HEK293T (cell line): ENCODE results near the gene HYAL3.

ENCODE experiments used
- CTCF ChIA-PET: fragments of 350-600 bp; formaldehyde crosslinking; extraction: SDS; loops from one replicate; lab custom pipeline; 2021; ENCODE audit warnings: antibody characterized with exemption, inconsistent platforms; lab: Yijun Ruan, JAX
- POLR2A ChIA-PET: fragments of 350-600 bp; formaldehyde crosslinking; extraction: SDS; loops from one replicate; lab custom pipeline; 2020; ENCODE audit warnings: antibody characterized with exemption, inconsistent platforms; lab: Yijun Ruan, JAX
- DNase-seq: peaks from one replicate; pipeline ENCODE4 v3.0.0; 2012; ENCODE audit warnings: mixed read lengths; ENCODE audit errors: extremely low spot score
- ARNT ChIP-seq: fragments of 450-650 bp; IDR thresholded peaks from 2 replicates; pipeline ENCODE4 v1.6.1; 2017; ENCODE audit warnings: mild to moderate bottlenecking
- BHLHE40 ChIP-seq: fragments of 450-650 bp; IDR thresholded peaks from 2 replicates; pipeline ENCODE4 v1.6.1; 2016; ENCODE audit warnings: mild to moderate bottlenecking, moderate library complexity, borderline replicate concordance
- CTBP1 ChIP-seq: fragments of 450-650 bp; IDR thresholded peaks from 2 replicates; pipeline ENCODE4 v1.6.1; 2016; ENCODE audit warnings: borderline replicate concordance
- ELF4 ChIP-seq: fragments of 450-650 bp; IDR thresholded peaks from 2 replicates; pipeline ENCODE4 v1.6.1; 2017; ENCODE audit warnings: antibody characterized with exemption
- FOXA1 ChIP-seq: fragments of 450-650 bp; IDR thresholded peaks from 2 replicates; pipeline ENCODE4 v1.6.1; 2016; ENCODE audit warnings: mild to moderate bottlenecking
- FOXK2 ChIP-seq: fragments of 450-650 bp; IDR thresholded peaks from 2 replicates; pipeline ENCODE4 v1.6.1; 2016; ENCODE audit warnings: mild to moderate bottlenecking
- FOXM1 ChIP-seq: fragments of 450-650 bp; IDR thresholded peaks from 2 replicates; pipeline ENCODE4 v1.6.1; 2017; ENCODE audit warnings: mild to moderate bottlenecking, borderline replicate concordance
- HDGF ChIP-seq: fragments of 450-650 bp; IDR thresholded peaks from 2 replicates; pipeline ENCODE4 v1.6.1; 2017; ENCODE audit warnings: antibody characterized with exemption, borderline replicate concordance
- L3MBTL2 ChIP-seq: fragments of 450-650 bp; conservative IDR thresholded peaks from 2 replicates; pipeline ENCODE4 v1.6.1; 2016; ENCODE audit warnings: mild to moderate bottlenecking
- LEF1 ChIP-seq: fragments of 450-650 bp; IDR thresholded peaks from 2 replicates; pipeline ENCODE4 v1.6.1; 2017; ENCODE audit warnings: mild to moderate bottlenecking, borderline replicate concordance
- NFRKB ChIP-seq: fragments of 450-650 bp; IDR thresholded peaks from 2 replicates; pipeline ENCODE4 v1.6.1; 2016; ENCODE audit warnings: mild to moderate bottlenecking, moderate library complexity
- PKNOX1 ChIP-seq: fragments of 450-650 bp; IDR thresholded peaks from 2 replicates; pipeline ENCODE4 v1.6.1; 2016
- SP1 ChIP-seq: fragments of 450-650 bp; IDR thresholded peaks from 2 replicates; pipeline ENCODE4 v1.6.1; 2017
- TARDBP ChIP-seq: fragments of 450-650 bp; IDR thresholded peaks from 2 replicates; pipeline ENCODE4 v1.6.1; 2016
- ZNF384 ChIP-seq: fragments of 450-650 bp; IDR thresholded peaks from 2 replicates; pipeline ENCODE4 v1.6.1; 2016

HYAL3 gene

GRCh38 chr3:50298836-50299637, at the start of gene HYAL3, which contains the start of gene NAA80:
Gene HYAL3, minus strand, starts transcription at chr3:50299405. Its CDS starts 3,803 bp downstream, at chr3:50295602.
Gene NAA80, minus strand, starts transcription at chr3:50299405. Its CDS starts 1,942 bp downstream, at chr3:50297463.
- TF ChIP-seq SP1: no peak
- TF ChIP-seq PKNOX1: no peak
- TF ChIP-seq ARNT: no peak
- TF ChIP-seq ZNF384: no peak
- no peak for TF ChIP-seq TARDBP
- peak; percentile 73; the same call in 1 of the 2 replicates for TF ChIP-seq L3MBTL2
- TF ChIP-seq BHLHE40: no peak
- no peak for TF ChIP-seq NFRKB
- TF ChIP-seq LEF1: no peak
- TF ChIP-seq FOXM1: no peak
- TF ChIP-seq HDGF: peak; percentile 91
- DNase-seq: peak; percentile 98
- POLR2A ChIA-PET: interaction anchor here (0.6 to 3.5 kb wide), 11 partner anchors 15 to 270 kb away, joined by 3 to 23 read pairs (median 4); partner anchors contain the start of genes HEMK1 and TUSC2
- CTCF ChIA-PET: interaction anchor here (0.7 to 2.1 kb wide), 5 partner anchors 22 to 105 kb away, joined by 3 to 8 read pairs (median 4); no protein-coding TSS in a partner anchor

GRCh38 chr3:50347187-50347813, 48.1 kb upstream of the HYAL3 start:
- POLR2A ChIA-PET: interaction anchor here (1.0 to 8.2 kb wide), 2 partner anchors 10 to 18 kb away, joined by 3 to 119 read pairs; no protein-coding TSS in a partner anchor
- CTCF ChIA-PET: interaction anchor here (0.6 to 1.8 kb wide), 5 partner anchors 10 to 243 kb away, joined by 3 to 7 read pairs (median 3); no protein-coding TSS in a partner anchor

GRCh38 chr3:50345586-50346234, 46.5 kb upstream of the HYAL3 start, which contains the start of gene ZMYND10:
Gene ZMYND10, minus strand, starts transcription at chr3:50345732. Its CDS starts 153 bp downstream, at chr3:50345579.
- CTCF ChIA-PET: no interaction called here
- POLR2A ChIA-PET: interaction anchor here (1.2 to 1.8 kb wide), 2 partner anchors 9 to 18 kb away, joined by 6 to 7 read pairs; partner anchors contain the start of gene TUSC2
- TF ChIP-seq FOXA1: no peak
- no peak for TF ChIP-seq TARDBP
- no peak for TF ChIP-seq LEF1
- no peak for TF ChIP-seq ELF4
- TF ChIP-seq CTBP1: no peak
- TF ChIP-seq ARNT: no peak
- DNase-seq: peak; percentile 54

More at GRCh38 chr3:50347187-50347813, 48.1 kb upstream of the HYAL3 start:
- peak; percentile 66 for DNase-seq
- TF ChIP-seq ZNF384 (peak; percentile 99), FOXM1 (no peak)

DNA sequence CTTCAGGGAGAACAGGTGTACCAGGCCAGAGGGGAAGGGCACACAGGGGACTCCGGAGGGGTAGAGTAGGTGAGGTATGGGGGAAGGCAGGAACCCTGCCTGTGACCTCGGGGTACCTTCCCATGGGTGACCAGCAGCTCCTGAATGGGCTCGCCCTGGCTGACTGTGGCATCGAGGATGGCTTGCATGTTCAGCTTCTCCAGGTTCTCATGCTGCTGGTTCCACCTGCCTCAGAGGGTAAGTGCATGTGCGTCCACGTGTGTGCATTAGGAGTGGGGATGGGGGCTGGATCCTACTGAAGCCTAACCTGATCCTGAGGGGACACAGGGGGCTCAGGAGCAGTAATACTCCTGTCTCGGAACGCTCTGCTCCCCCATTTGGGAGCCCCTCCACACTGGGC, 45.8 kb upstream of the HYAL3 start:
- ChIA-PET CTCF (interaction anchor here (0.6 to 0.7 kb wide), 2 partner anchors 9 to 723 kb away, joined by 3 read pairs; no protein-coding TSS in a partner anchor), POLR2A (interaction anchor here (1.8 kb wide), 1 partner anchor 17 kb away, joined by 6 read pairs; the partner anchor contains the start of gene TUSC2)
- TF ChIP-seq HDGF (no peak), FOXM1 (no peak), L3MBTL2 (no peak)
- no peak for DNase-seq

DNA sequence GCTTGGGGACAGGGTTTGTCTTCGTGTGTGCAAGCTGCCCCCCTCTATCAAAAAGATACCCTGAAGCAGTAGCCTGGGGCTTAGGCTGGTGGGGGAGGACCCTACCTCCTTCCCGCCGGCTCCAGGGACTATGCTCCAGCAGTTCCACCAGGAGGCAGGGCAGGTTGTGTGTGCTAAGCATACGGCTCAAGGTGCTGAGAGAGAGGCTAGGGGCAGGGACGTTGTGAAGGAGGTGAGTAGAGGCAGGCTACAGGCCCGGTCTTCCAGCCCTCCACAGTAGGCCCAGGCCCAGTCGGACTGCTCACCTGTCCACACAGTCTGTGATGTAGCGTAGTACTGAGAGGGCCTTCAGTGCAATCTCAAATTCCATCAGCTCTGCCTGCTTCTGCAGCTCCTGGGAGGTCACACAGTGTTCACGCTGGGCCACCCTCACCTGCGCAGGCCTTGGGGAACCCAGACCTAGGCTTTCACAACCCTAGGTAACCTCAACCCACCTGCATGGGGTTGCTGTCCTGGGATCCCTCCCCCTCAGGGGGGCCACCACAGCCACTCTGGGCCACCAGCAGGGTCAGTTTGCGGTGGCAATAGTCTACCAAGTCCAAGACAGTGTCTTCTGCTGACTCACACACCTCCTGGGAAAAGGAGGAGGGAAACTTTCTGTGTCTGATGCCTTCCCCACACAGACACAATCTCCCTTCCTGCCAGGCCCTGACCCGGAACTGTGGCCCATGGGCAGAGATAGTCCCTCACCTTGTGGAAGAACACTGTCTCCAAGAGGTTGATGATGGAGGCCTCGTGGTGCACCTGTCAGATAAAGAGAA, 43.8 kb upstream of the HYAL3 start:
- POLR2A ChIA-PET: no interaction called here
- no peak for DNase-seq
- no peak for TF ChIP-seq CTBP1
- TF ChIP-seq HDGF: no peak
- CTCF ChIA-PET: no interaction called here

DNA sequence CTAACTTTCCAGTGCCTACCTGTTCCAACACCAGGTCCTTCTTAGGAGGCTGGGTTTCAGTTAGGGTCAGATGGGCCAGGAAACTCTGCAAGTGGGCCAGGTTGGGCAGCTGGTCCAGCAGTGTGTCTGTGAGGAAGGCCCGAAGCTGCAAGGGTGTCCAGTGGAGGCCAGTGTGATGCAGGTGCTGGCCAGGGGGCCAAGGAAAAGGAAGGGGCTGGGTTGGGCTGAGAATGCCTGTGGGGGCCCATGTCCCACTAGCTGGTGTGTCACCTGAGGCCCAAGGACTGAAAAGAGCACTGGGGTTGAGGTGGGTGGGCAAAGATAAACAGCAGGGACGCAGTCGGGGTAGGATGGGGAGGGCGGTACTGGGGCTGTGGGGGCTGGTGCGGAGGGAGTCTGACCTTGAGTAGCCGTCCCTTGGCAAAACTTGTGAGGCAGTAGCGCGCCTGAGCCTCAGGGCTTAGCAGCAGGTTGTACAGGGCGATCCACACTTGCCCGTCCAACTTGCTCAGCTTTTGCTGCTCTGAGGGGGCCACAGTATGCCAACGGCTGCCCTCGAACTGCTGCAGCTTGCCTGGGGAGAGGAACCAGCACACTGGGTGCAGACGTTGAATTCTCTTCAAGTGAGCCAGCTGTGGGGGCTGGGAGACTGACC, 42.9 kb upstream of the HYAL3 start:
- ChIA-PET POLR2A (interaction anchor here (1.0 kb wide), 1 partner anchor 15 kb away, joined by 5 read pairs; no protein-coding TSS in a partner anchor), CTCF (no interaction called here)
- no peak for DNase-seq
- no peak for TF ChIP-seq FOXK2
